Measurements from ENCODE around the gene DNPH1. TPM values are rescaled to one million over a fixed set of nuclear protein-coding genes. Genes with fewer than 3 reads are reported as not detected.

Gene DNPH1
- total and polyA plus RNA-seq, 4 donors, result 32.0 to 135 (median 84.5) TPM

DNA sequence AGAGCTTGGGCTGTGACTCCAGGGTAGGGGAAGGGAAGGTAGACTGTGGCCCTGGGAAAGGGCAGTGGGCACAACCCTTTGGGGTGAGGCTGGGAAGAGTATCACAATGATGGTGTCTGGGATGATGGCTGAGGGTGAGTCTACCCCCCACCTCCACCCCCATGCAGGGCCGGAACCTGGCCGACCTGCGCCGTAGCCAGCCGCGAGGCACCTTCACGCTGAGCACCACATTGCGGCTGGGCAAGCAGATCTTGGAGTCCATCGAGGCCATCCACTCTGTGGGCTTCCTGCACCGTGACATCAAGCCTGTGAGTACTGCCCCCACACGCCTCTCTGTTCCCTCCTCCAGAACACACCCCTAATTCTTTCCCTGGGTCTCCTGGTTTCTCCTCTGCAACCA, 24.1 kb upstream of the DNPH1 start:
- H3K27ac ChIP-seq (ENCODE audit: low read depth in 1 of 2, low read length in 1 of 2), result no peak overlapping the region
- H3K9me3 ChIP-seq (ENCODE audit: control insufficient read depth in 4 of 4, insufficient read depth in 3 of 4, low read length in 3 of 4), result no peaks in the 10 kb centered on the region
- 91 to 94% methylated on average over 11 of the region's 11 CpGs for WGBS, 2 donors
- no peak overlapping the region for H3K4me3 ChIP-seq
- H3K4me1 ChIP-seq (ENCODE audit: control insufficient read depth in 5 of 5, insufficient read depth in 5 of 5, low read length in 5 of 5), result peaks cover 0 to 12% (median 0%) of the 10 kb centered on the region in 5 donors
- no peaks in the 10 kb centered on the region for H3K36me3 ChIP-seq (ENCODE audit: control insufficient read depth in 4 of 4, insufficient read depth in 4 of 4, low read length in 4 of 4)
- no peak for ATAC-seq (ENCODE audit: insufficient read depth, low FRiP score)
- TF ChIP-seq, protein P1, sequence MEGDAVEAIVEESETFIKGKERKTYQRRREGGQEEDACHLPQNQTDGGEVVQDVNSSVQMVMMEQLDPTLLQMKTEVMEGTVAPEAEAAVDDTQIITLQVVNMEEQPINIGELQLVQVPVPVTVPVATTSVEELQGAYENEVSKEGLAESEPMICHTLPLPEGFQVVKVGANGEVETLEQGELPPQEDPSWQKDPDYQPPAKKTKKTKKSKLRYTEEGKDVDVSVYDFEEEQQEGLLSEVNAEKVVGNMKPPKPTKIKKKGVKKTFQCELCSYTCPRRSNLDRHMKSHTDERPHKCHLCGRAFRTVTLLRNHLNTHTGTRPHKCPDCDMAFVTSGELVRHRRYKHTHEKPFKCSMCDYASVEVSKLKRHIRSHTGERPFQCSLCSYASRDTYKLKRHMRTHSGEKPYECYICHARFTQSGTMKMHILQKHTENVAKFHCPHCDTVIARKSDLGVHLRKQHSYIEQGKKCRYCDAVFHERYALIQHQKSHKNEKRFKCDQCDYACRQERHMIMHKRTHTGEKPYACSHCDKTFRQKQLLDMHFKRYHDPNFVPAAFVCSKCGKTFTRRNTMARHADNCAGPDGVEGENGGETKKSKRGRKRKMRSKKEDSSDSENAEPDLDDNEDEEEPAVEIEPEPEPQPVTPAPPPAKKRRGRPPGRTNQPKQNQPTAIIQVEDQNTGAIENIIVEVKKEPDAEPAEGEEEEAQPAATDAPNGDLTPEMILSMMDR (IDR thresholded peaks at IDR 0.05; ENCODE audit: control extremely low read depth, extremely low read depth), result no peak
- DNase-seq, result no peak
- H3K9ac ChIP-seq (ENCODE audit: insufficient read depth in 1 of 2, low read length in 2 of 2), result no peak overlapping the region
- peaks cover 0 to 19% (median 14%) of the 10 kb centered on the region in 3 donors for H3K27me3 ChIP-seq (ENCODE audit: control insufficient read depth in 3 of 3, insufficient read depth in 3 of 3, low read length in 2 of 3)

- ATAC-seq (ENCODE audit: insufficient read depth, low FRiP score), result no peak
- no peak for DNase-seq
- TF ChIP-seq, protein P1 (IDR thresholded peaks at IDR 0.05; ENCODE audit: control extremely low read depth, extremely low read depth), result no peak
- Histone ChIP-seq H3K9ac (ENCODE audit: insufficient read depth in 1 of 2, low read length in 2 of 2) (no peak overlapping the region), H3K27me3 (ENCODE audit: control insufficient read depth in 3 of 3, insufficient read depth in 3 of 3, low read length in 2 of 3) (peaks cover 0 to 33% (median 20%) of the 10 kb centered on the region in 3 donors), H3K4me3 (no peak overlapping the region), H3K9me3 (ENCODE audit: control insufficient read depth in 4 of 4, insufficient read depth in 3 of 4, low read length in 3 of 4) (no peaks in the 10 kb centered on the region), H3K4me1 (ENCODE audit: control insufficient read depth in 5 of 5, insufficient read depth in 5 of 5, low read length in 5 of 5) (peaks cover 0 to 26% (median 2%) of the 10 kb centered on the region in 5 donors), H3K36me3 (ENCODE audit: control insufficient read depth in 4 of 4, insufficient read depth in 4 of 4, low read length in 4 of 4) (no peaks in the 10 kb centered on the region), H3K27ac (ENCODE audit: low read depth in 1 of 2, low read length in 1 of 2) (no peak overlapping the region)
- whole genome bisulfite sequencing, 2 donors, result 13 to 20% methylated on average over 8 of the region's 8 CpGs
Observed at GRCh38 chr6:43250992-43251373, 21.7 kb upstream of the DNPH1 start.

DNA sequence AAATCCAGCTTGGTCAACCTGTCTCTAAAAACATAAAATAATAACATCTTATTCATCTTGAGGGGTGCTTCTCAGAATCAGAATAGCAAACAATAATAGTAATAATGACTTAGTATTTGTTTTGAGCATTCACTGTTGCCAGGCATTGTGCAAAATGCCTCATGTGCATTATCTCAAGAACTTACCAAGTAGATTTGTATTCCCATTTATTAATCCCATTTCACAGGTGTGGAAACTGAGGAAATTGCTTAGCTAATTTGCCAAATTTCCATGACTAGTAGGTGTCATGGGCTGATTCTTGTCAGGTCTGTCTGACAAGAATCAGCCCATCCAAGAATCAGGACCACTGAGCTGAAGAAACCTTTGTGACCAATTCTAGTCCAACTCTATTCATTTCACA, 19.5 kb upstream of the DNPH1 start:
- no peak overlapping the region for H3K9ac ChIP-seq (ENCODE audit: insufficient read depth in 1 of 2, low read length in 2 of 2)
- peaks cover 0 to 26% (median 2%) of the 10 kb centered on the region in 5 donors for H3K4me1 ChIP-seq (ENCODE audit: control insufficient read depth in 5 of 5, insufficient read depth in 5 of 5, low read length in 5 of 5)
- no peak overlapping the region for H3K4me3 ChIP-seq
- ATAC-seq (ENCODE audit: insufficient read depth, low FRiP score) (no peak), DNase-seq (no peak)
- no peak overlapping the region for H3K27ac ChIP-seq (ENCODE audit: low read depth in 1 of 2, low read length in 1 of 2)
- H3K27me3 ChIP-seq (ENCODE audit: control insufficient read depth in 3 of 3, insufficient read depth in 3 of 3, low read length in 2 of 3), result peaks cover 0 to 51% (median 42%) of the 10 kb centered on the region in 3 donors
- TF ChIP-seq, protein P1 (IDR thresholded peaks at IDR 0.05; ENCODE audit: control extremely low read depth, extremely low read depth), result no peak
- no peaks in the 10 kb centered on the region for H3K9me3 ChIP-seq (ENCODE audit: control insufficient read depth in 4 of 4, insufficient read depth in 3 of 4, low read length in 3 of 4)
- H3K36me3 ChIP-seq (ENCODE audit: control insufficient read depth in 4 of 4, insufficient read depth in 4 of 4, low read length in 4 of 4), result no peaks in the 10 kb centered on the region

DNA sequence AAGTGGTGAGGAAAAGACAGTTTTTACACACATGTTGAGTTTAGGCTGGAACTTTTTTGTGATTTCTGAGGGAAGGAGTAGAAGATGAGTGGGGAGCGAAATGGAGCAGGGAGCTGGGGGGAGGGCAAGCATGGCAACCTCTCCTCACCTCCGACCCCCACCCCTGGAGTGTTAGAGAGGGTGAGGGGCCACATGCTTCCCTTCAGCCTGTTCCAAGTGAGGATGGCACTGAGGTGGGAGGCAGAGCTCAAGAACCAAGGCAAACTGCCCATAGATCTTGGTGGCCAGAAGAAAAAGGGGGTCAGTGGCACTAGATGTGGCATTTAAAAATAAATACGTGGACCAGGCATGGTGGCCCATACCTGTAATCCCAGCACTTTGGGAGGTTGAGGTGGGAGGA, 18.8 kb upstream of the DNPH1 start:
- Histone ChIP-seq H3K36me3 (ENCODE audit: control insufficient read depth in 4 of 4, insufficient read depth in 4 of 4, low read length in 4 of 4) (no peaks in the 10 kb centered on the region), H3K4me1 (ENCODE audit: control insufficient read depth in 5 of 5, insufficient read depth in 5 of 5, low read length in 5 of 5) (peaks cover 0 to 26% (median 2%) of the 10 kb centered on the region in 5 donors), H3K27ac (ENCODE audit: low read depth in 1 of 2, low read length in 1 of 2) (no peak overlapping the region), H3K9me3 (ENCODE audit: control insufficient read depth in 4 of 4, insufficient read depth in 3 of 4, low read length in 3 of 4) (no peaks in the 10 kb centered on the region), H3K27me3 (ENCODE audit: control insufficient read depth in 3 of 3, insufficient read depth in 3 of 3, low read length in 2 of 3) (peaks cover 0 to 54% (median 45%) of the 10 kb centered on the region in 3 donors), H3K9ac (ENCODE audit: insufficient read depth in 1 of 2, low read length in 2 of 2) (no peak overlapping the region), H3K4me3 (no peak overlapping the region)
- ATAC-seq (ENCODE audit: insufficient read depth, low FRiP score) (no peak), DNase-seq (no peak)
- TF ChIP-seq, protein P1 (IDR thresholded peaks at IDR 0.05; ENCODE audit: control extremely low read depth, extremely low read depth), result no peak
- WGBS, 2 donors, result 79 to 80% methylated on average over 3 of the region's 3 CpGs
